22Rv1 (cell line): ENCODE results near the gene LEMD3.

Source experiments
- ZFX ChIP-seq: fragments of 450-650 bp; IDR thresholded peaks from 2 replicates; pipeline ENCODE4 v1.6.1; 2017; ENCODE audit warnings: antibody characterized with exemption, borderline replicate concordance
- TF ChIP-seq, protein P1 (sequence below): fragments of 450-650 bp; IDR thresholded peaks from 2 replicates; pipeline ENCODE4 v1.5.1; 2017; ENCODE audit warnings: mild to moderate bottlenecking

DNA sequence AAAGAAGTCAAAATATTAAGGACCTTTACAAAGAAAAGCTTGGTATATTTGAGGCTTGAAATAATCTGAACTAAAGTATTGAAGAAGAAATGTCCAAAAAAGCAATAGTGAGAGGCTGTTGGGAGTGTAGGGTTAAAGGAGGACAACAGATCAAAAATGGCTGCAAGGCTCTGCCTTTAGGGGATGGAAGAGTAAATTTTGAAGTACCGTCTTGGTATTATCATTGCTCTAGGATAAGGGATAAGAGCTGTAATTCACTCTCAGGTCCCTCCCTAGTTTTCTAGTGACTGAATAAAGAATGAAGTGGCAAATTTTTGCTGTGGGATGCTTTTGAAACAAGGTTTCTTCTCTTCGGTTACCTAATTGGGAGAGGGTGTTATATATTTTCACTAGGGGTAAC, 38.7 kb downstream of the LEMD3 start:
- TF ChIP-seq, protein P1, sequence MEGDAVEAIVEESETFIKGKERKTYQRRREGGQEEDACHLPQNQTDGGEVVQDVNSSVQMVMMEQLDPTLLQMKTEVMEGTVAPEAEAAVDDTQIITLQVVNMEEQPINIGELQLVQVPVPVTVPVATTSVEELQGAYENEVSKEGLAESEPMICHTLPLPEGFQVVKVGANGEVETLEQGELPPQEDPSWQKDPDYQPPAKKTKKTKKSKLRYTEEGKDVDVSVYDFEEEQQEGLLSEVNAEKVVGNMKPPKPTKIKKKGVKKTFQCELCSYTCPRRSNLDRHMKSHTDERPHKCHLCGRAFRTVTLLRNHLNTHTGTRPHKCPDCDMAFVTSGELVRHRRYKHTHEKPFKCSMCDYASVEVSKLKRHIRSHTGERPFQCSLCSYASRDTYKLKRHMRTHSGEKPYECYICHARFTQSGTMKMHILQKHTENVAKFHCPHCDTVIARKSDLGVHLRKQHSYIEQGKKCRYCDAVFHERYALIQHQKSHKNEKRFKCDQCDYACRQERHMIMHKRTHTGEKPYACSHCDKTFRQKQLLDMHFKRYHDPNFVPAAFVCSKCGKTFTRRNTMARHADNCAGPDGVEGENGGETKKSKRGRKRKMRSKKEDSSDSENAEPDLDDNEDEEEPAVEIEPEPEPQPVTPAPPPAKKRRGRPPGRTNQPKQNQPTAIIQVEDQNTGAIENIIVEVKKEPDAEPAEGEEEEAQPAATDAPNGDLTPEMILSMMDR, result no peak
- TF ChIP-seq ZFX, result no peak
